ENCODE results near the gene TGFBRAP1. TPM values are rescaled to one million over a fixed set of nuclear protein-coding genes. Genes with fewer than 3 reads are reported as not detected.

TGFBRAP1 gene
- total RNA-seq, 1 donor from 2014 or later: 13.8 TPM

- peaks cover 4% of the 10 kb centered on the region for H3F3A ChIP-seq (ENCODE audit: low read depth)
- Mint-ChIP-seq H3K9me3 (no peaks in the 10 kb centered on the region), H3K4me1 (peaks cover 34% of the 10 kb centered on the region), H3K36me3 (no peaks in the 10 kb centered on the region), H3K27me3 (ENCODE audit: insufficient read depth, low read depth) (no peaks in the 10 kb centered on the region), H3K27ac (no peak overlapping the region), H3K4me3 (no peak overlapping the region)
- no peak overlapping the region for H3K4me2 ChIP-seq
- H3K27ac ChIP-seq: no peak overlapping the region
- no peaks in the 10 kb centered on the region for H3K36me3 ChIP-seq
- no peaks in the 10 kb centered on the region for H3K27me3 ChIP-seq
- peaks cover 5% of the 10 kb centered on the region for H4K20me1 ChIP-seq (ENCODE audit: low read depth)
- peaks cover 7% of the 10 kb centered on the region for H3K4me1 ChIP-seq
- TF ChIP-seq CTCF (IDR thresholded peaks at IDR 0.05): no peak
- no peak for TF ChIP-seq EZH2phosphoT487 (IDR thresholded peaks at IDR 0.05)
- TF ChIP-seq EZH2 (IDR thresholded peaks at IDR 0.05): no peak
- peaks cover 52% of the 10 kb centered on the region for H3K79me2 ChIP-seq (ENCODE audit: low read depth)
- no peak overlapping the region for H3K9ac ChIP-seq
- no peak overlapping the region for H2AFZ ChIP-seq (replicated peaks)
- H3K4me3 ChIP-seq: no peak overlapping the region
- H3K9me3 ChIP-seq (ENCODE audit: low read depth): no peaks in the 10 kb centered on the region
- DNase-seq (ENCODE audit: low spot score): peak; percentile 23
These were observed 4.1 kb downstream of the TGFBRAP1 start for GRCh38 chr2:105325389-105325963.

- H3K4me3 Mint-ChIP-seq: no peak overlapping the region
- peaks cover 28% of the 10 kb centered on the region for H3K4me1 Mint-ChIP-seq
- TF ChIP-seq CTCF (IDR thresholded peaks at IDR 0.05) (no peak), EZH2phosphoT487 (IDR thresholded peaks at IDR 0.05) (no peak), EZH2 (IDR thresholded peaks at IDR 0.05) (no peak)
- no peak overlapping the region for H3K4me2 ChIP-seq
- no peak overlapping the region for H3K27ac Mint-ChIP-seq
- peaks cover 4% of the 10 kb centered on the region for H3F3A ChIP-seq (ENCODE audit: low read depth)
- H3K27me3 ChIP-seq: no peaks in the 10 kb centered on the region
- H3K79me2 ChIP-seq (ENCODE audit: low read depth): peaks cover 49% of the 10 kb centered on the region
- H3K36me3 ChIP-seq: no peaks in the 10 kb centered on the region
- H3K9me3 Mint-ChIP-seq: no peaks in the 10 kb centered on the region
- H2AFZ ChIP-seq (replicated peaks): no peak overlapping the region
- H3K9me3 ChIP-seq (ENCODE audit: low read depth): no peaks in the 10 kb centered on the region
- H3K36me3 Mint-ChIP-seq: no peaks in the 10 kb centered on the region
- DNase-seq (ENCODE audit: low spot score): peak; percentile 28
- no peak overlapping the region for H3K27ac ChIP-seq
- H4K20me1 ChIP-seq (ENCODE audit: low read depth): peaks cover 9% of the 10 kb centered on the region
- no peaks in the 10 kb centered on the region for H3K27me3 Mint-ChIP-seq (ENCODE audit: insufficient read depth, low read depth)
- peaks cover 7% of the 10 kb centered on the region for H3K4me1 ChIP-seq
- no peak overlapping the region for H3K4me3 ChIP-seq
- H3K9ac ChIP-seq: no peak overlapping the region
These were observed 4.8 kb downstream of the TGFBRAP1 start for GRCh38 chr2:105324732-105325131.

GRCh38 chr2:105324101-105324500 is 5.4 kb downstream of the TGFBRAP1 start:
- H2AFZ ChIP-seq (replicated peaks): no peak overlapping the region
- Mint-ChIP-seq H3K36me3 (no peaks in the 10 kb centered on the region), H3K4me1 (peaks cover 27% of the 10 kb centered on the region), H3K4me3 (no peak overlapping the region), H3K9me3 (no peaks in the 10 kb centered on the region), H3K27ac (no peak overlapping the region), H3K27me3 (ENCODE audit: insufficient read depth, low read depth) (no peaks in the 10 kb centered on the region)
- peaks cover 7% of the 10 kb centered on the region for H3K4me1 ChIP-seq
- H3K9me3 ChIP-seq (ENCODE audit: low read depth): no peaks in the 10 kb centered on the region
- H4K20me1 ChIP-seq (ENCODE audit: low read depth): peaks cover 9% of the 10 kb centered on the region
- H3K79me2 ChIP-seq (ENCODE audit: low read depth): peaks cover 50% of the 10 kb centered on the region
- H3K4me2 ChIP-seq: no peak overlapping the region
- peaks cover 4% of the 10 kb centered on the region for H3F3A ChIP-seq (ENCODE audit: low read depth)
- H3K27me3 ChIP-seq: no peaks in the 10 kb centered on the region
- no peak overlapping the region for H3K27ac ChIP-seq
- no peak overlapping the region for H3K4me3 ChIP-seq
- H3K9ac ChIP-seq: no peak overlapping the region
- no peak for DNase-seq (ENCODE audit: low spot score)
- no peaks in the 10 kb centered on the region for H3K36me3 ChIP-seq
- TF ChIP-seq CTCF (IDR thresholded peaks at IDR 0.05) (no peak), EZH2phosphoT487 (IDR thresholded peaks at IDR 0.05) (no peak), EZH2 (IDR thresholded peaks at IDR 0.05) (no peak)
